Neural cell (in vitro differentiated cells): ENCODE results near the gene KLF14.

Source experiments
- CTCF ChIP-seq: fragments of 450-650 bp; IDR thresholded peaks from 2 replicates; pipeline ENCODE4 v1.5.1; 2014; ENCODE audit warnings: antibody characterized with exemption, mild to moderate bottlenecking, moderate library complexity; ENCODE audit not compliant: poor library complexity, severe bottlenecking
- EZH2 ChIP-seq: fragments of 200-600, 300-800 bp; shearing (Covaris generic), sonication (generic); IDR thresholded peaks from 2 replicates; pipeline ENCODE4 v1.6.1; 2014; ENCODE audit warnings: antibody characterized with exemption, low read length, borderline replicate concordance, mild to moderate bottlenecking; ENCODE audit not compliant: insufficient read depth, poor library complexity, severe bottlenecking
- RAD21 ChIP-seq: fragments of 450-650 bp; conservative IDR thresholded peaks from 2 replicates; pipeline ENCODE4 v1.6.1; 2014; ENCODE audit warnings: antibody characterized with exemption, mild to moderate bottlenecking, moderate library complexity

DNA sequence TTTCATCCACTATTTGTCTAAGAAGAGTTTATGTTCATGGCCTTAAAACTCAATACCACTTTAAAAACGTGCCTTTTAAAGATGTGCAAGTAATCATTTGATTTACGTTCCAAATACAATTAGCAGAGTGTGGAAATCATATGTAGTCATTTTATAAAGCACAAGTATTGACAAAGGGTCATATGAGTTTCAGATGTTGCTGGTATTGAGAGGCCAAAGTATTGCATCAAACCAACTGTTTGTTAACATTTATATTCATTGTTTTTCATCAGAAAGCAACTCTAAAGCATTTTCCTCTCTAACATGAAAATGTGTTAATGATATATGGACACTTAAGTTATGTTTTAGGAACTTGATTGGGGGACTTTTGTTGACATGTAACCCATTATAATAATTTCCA is 36.2 kb downstream of the KLF14 start:
- no peak for TF ChIP-seq CTCF
- no peak for TF ChIP-seq RAD21
- TF ChIP-seq EZH2 = no peak
